GM21717 (cell line): Measurements from ENCODE around the gene KDELR3.

ENCODE experiments used
- ATAC-seq: cut with Tn5 transposase; IDR thresholded peaks from one replicate; pipeline ENCODE4 v1.9.1; 2021; ENCODE audit warnings: mild to moderate bottlenecking, moderate library complexity; ENCODE audit not compliant: unreplicated experiment

The KDELR3 gene

DNA sequence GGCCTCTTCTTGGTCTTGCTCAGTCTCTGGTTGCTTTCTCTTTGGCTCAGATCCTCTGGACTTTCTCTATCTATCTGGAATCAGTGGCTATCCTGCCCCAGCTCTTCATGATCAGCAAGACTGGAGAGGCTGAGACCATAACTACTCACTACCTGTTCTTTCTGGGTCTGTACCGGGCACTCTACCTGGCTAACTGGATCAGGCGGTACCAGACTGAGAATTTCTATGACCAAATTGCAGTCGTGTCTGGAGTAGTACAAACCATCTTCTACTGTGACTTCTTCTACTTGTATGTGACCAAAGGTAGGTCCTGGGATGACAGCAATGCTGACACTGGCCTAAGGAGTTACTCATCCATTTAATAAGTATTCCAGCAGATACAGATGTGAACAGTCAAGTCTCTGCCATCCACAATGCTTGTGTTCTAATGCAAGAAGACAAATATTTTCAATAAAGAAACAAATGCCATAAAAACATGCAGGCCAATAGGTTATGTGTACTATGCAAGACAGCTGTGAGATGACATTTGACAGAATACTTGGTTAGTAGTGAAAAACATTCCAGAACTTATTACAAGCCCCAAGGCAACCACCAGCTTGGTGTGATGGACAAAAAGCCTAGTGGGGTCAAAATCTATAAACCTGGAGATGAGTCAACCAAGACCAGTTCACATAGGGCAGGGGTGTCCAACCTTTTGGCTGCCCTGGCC lies 13.4 kb downstream of the KDELR3 start:
- no peak for ATAC-seq

DNA sequence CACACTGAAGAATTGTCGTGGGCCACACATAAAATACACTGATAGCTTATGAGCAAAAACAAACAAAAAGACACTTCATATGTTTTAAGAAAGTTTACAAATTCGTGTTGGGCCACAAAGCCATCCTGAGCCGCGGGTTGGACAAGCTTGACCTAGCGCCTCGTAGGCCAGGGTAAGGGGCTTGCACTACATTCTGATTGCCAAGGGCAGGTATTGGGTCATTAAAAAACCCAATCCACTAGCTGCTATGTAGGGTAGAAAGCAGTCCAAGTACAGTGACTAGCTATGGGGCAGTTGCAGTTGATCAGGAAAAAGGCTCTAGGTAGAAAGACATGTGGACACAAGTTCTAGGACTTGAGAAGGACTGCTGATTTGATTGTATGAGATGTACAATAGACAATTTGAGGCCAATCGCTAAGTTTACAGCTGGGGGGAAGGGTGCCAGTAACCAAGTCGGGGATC lies 14.0 kb downstream of the KDELR3 start:
- no peak for ATAC-seq

DNA sequence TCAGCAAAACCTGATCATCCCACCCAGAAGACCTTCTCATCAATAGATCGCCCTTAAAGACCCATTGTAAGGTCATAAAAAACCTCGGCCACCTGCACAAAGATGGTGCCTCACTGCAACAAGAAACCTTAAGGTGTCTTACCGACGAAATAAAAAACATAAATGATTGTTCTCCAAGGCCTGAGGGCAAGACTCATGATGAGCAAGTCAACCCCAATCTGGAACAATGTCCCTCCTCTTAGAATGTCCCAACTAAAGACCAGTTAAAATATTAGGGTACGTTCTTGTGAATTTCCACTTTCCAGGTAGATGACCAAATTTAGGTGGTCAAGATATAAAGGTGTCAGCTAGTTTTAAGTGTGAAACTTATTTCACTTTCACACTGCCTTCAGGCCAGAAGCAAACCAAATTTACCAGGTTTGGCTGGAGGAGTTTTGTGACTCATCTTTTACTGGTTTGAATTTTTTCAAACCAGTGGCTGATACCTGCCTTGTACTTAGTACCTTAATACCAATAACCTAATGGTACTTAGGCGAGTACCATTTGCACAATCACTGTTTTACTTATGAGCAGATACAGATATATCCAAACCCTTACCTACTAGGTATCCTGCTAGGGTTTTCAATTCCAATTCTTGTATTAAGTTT lies 14.9 kb downstream of the KDELR3 start:
- ATAC-seq = no peak

DNA sequence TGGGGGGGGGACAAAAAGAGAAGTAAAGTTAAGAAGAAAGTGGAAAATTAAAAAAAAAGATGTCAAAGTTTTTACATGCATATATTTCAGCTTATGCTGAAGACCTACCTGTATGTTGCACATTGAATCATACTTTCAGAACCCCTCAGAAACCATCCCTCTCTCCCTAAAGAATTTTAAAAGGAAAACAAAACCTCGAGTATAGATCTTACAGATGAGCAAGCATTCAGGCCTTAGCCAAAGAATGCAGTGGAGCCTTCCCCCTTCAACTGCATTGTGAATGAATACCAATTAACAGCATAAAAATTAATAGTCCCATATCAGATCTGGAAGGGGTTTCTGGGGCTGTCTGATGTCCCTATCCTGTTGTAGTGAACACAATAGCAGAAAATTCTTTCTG lies 16.3 kb downstream of the KDELR3 start:
- no peak for ATAC-seq

DNA sequence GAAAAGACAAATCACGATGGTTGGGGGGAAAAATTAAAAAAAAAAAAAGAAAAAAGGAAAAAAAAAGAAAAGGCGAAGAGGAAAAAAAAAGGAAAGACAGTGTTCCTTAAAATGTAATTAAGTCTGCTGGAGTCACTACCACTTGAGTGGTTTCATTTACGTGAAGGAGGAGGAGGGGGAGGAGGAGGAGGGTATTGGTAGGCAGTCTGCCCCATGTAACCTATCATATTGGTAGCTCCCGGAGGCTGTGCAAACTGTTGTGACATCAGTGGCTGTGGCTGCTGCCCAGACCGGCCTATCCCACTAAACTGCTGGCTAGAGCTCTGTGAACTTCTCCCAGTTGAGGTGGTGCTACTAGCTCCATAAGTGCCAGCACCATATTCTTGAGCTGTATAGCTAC lies 17.9 kb downstream of the KDELR3 start:
- no peak for ATAC-seq

DNA sequence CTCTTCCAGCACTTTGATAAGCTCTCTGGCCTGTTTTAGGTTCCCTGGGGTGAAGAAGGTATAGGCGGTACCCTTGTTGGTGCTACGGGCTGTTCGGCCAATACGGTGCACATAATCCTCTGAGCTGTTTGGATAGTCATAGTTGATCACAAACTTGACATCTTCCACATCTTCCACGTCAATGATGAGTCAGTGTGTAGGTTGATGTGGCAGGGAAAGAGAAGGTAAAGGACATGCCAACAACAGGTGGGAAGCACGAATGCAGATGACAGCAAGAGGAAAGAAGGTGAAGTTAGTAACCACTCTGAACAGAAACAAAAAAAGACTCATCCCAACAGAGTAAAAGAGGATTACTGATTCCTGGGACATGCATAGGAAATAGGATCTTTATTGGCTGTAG lies 20.1 kb downstream of the KDELR3 start:
- no peak for ATAC-seq

DNA sequence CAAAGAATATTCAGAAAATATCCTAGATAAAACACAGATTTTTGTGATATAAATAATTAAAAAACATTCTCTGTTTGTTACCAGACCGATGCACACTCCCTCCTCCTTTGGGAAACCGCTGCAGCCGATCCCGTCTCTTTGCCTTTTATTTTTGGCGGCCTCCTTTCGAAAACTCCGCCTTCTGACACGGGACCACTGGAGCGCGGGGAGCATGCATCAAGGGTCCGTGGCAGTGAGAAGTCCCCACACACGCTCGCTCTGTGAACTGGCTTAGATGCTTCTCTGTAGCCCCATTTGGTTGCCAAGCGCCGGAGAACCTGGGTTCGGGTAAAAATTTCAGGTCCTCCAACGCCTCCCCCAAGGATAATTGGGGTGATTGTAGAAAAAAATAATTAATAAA lies 21.2 kb downstream of the KDELR3 start:
- no peak for ATAC-seq

DNA sequence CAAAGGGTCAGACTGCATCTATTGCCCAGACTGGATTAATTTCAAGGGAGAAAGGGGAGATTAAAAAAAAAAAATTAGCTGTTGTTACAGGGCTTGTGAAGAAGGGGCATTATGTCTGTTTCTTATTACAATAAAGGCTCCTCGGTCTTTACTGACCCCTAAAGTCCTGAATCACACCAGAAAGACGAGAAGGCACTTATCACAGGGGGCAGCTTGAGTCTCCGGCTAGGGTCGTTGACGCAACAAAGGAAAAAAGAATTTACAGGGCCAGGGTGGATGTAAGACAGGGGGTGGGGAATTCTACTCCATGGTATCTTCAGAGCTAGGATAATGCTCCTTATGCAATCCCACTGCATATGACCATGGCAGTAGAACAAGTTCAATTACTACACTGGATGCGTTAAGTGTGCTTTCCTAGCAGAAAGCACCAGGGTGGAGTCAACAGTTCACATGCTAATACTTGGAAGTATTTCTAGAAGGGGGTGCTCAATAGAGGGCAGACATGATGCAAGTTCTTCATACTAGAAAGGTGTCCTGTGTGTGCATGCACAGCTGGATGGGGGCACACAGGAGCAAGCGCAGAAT lies 21.8 kb downstream of the KDELR3 start:
- ATAC-seq = no peak

DNA sequence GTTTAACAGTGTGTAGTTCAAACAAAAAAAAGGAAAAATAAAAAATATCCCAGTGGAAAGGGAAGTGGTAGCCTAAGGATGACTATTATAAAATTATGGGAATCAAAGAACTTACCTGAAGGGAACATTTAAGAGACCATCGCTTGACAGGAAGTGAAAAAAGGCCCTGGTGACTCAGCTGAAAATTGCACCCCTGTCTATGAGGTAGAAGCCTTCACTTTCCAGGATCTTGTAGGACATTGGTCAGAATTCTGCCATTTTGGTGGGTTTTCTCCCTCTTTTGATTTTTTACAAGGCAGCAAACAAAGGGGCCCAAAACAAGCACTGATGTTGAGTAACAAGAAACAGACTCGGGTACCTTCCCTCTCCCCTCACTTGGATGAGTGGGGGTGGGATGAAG lies 22.6 kb downstream of the KDELR3 start:
- ATAC-seq = no peak

DNA sequence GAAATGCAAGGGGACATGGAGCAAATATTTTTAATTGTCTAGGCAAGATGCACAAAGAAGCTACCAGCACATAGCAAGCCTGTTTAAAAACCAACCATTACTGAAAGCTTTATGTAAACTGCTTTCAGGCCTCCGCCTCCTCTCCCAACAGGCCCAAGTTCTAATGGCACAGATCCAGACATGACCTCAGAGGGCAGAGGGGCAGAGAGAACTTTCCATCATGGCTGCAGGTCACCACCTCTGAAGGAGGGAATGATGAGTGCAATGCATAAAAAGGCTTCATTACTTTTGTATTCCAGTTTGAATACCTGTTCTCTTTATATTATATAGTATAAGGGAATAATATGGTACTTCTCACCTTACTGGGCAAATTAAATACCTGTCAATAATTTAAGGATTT lies 23.0 kb downstream of the KDELR3 start:
- no peak for ATAC-seq

DNA sequence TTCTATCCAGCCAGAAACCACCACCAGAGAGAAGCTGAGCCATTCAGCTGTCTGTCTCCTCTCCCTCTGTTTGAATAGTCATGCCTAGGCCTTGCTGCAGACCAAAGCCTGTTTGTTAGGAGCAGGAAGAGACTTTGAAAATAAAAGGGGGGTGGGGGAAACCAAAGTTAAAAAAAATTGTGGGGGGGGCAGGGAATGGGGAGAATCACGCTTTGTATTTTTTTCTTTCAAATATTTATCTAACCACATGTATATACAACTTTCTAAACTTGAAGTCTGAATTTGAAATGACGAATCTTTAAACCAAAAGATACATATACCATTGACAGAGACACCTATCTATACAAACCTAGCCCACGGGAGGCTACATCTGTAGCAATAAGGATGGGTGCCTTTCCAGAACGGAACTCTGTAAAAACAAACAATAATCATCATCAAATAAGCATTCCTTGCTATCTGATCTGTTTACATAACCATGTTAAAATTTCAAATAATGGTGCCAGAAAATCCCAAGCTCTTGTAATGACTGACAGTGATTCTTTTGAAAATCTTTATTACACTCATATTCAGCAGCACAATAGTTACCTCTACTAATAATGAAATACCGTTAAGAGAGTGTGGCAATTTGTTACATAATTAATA lies 23.9 kb downstream of the KDELR3 start:
- no peak for ATAC-seq

DNA sequence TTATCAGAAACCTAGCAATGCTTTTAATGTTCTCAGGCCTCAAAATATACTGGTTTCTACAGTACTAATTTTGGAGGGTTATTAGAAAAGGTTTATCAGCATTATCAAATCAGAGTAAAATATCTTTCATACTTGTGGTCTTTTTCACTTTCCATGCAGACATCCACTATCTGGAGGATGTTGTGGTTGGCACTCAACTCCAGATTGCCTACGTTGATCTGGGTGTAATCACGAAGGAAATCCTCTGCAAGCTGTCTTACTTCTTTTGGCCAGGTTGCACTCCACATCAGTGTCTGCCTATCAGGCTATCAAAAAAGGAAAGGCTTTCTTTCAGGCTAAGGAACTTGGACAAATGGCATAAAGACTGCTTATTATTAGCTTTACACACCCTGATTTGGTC lies 26.6 kb downstream of the KDELR3 start:
- ATAC-seq = no peak

DNA sequence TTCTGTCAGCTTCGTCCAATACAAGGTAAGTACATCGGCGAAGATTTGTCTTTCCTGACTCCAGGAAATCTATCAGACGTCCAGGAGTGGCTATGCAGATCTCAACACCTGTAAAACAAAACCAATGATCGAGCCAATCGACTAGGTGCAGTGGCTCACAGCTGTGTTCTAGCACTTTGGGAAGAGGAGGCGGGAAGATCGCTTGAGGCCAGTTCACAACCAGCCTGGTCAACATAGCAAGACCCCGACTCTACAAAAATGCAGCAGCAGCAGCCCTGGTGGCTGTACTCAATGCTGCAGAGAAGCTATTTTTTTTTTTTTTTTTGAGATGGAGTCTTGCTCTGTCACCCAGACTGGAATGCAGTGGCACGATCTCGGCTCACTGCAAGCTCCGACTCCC lies 27.0 kb downstream of the KDELR3 start:
- no peak for ATAC-seq

DNA sequence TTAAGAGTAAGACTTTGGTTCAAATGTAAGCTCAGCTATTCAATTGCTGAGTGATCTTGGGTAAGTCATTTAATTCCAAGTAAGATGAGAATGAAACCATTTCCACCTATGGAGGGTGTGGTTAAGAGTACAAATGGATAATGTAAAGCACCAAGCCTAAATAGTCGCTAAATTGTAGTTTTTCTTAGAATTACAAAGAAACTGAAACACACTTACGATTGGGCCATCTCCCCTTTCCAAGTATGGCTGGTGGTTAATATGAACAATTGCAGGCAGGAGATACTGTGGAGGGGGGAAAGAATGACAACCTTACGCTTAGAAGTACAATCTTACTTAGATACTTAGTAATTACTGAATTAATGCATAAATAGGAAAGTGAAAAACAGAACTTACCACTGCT lies 30.0 kb downstream of the KDELR3 start:
- ATAC-seq = no peak

DNA sequence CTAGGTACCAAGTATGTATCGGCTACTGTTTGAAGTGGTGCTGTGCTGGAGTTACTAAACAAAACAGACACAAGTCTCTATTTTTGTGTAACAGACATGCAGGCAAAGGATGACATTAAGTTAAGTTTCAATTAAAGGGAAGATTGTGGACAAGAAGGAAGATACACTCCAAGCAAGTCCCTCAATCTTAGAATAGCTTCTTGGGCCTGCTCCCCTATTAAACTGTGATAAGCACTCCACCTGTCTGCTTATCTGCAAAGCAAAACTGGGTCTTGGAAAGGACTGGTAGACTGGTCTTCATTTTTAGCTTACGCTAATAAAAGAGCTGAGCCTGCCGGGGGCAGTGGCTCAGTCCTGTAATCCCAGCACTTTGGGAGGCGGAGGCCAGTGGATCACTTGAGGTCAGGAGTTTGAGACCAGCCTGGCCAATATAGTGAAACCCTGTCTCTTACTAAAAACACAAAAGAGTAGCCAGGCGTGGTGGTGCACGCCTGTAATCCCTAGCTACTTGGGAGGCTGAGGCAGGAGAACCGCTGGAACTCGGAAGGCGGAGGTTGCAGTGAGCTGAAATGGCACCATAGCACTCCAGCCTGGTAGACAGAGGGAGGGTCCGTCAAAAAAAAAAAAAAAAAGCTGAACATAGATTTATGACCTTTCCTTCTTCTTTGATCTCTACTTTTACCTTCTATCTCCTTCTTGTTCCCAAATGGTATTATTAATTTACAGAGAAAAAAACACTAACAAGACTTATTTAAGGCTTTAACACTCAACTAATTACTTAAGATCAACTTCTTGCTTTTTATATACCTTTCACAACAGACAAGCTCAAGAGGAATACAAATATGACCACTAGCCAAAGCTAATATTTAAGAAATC lies 34.1 kb downstream of the KDELR3 start:
- ATAC-seq = no peak

DNA sequence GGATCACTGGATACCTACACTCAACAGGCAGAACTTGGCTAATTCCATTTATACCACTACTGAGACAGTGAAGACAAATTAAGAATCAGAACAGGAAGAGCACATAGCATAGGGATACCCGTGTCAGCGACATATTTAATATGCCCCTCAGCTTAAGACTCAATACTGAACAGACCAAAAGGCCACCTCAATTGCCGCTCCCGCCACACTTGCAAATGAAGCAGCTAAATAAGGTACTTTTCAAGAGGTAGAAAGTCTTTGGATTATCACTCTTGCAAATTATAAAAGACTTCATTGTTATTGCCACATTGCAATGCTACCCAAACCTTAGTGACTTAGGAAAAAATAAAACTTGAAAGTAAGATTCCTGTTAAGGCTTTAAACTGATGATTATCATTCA lies 35.1 kb downstream of the KDELR3 start:
- ATAC-seq = no peak

DNA sequence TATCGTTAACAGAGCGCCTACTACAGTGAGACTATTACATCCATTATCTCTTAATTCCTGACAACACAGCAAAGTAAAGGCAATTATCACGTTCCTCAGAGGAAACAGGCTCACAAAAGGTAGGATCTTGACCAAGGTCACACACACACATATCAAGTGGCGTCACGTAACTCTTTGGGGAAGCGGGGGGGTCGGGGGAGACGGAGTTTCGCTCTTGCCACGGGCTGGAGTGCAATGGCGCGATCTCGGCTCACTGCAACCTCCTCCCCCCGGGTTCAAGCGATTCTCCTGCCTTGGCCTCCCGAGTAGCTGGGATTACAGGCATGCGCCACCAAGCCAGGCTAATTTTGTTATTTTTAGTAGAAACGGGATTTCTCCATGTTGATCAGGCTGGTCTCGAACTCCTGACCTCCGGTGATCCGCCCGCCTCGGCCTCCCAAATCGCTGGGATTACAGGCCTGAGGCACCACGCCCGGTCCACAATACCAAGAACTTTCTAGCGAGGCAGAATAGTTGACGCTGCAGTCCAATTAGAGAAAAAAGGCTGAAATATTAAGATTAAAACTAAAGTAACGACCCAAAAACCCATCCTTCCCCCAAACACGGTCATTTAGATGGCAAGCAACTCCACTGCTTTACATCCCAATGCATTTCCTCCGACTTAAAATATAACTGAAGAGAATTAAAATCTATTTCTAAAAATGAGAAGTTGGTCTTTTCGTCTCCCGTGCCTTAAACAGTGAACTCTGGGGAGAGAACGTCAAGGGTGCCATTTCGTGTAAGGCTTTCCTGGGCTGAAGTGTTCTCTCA lies 37.0 kb downstream of the KDELR3 start:
- ATAC-seq = no peak

DNA sequence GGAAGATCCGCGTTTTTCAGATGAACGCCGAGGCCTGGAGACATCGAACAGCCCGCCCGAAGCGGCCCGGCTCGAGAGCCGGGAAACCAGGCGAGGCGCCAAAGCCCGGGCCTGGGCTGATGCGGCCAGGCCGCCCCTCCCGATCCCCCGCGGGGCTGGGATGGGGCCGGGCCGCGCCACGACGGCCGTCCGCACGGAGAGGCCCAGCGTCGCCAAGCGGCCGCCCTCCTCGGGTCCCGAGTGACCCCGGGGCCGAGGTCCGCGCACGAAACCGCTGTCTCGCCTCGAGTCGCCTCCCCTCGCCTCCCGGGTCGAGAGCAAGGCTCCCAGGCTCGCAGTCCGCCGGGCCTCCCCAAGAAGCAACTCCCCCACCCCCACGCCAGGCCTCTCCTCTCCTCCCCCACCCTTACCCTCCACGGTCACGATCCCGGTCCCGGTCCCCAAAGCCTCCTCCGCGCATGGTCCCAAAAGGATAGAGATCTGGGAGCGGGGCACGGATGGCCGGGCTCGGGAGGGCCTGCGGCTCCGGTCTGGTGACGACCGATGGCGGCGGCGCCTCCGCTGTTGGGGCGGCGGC lies 37.7 kb downstream of the KDELR3 start:
- peak; percentile 21 for ATAC-seq

DNA sequence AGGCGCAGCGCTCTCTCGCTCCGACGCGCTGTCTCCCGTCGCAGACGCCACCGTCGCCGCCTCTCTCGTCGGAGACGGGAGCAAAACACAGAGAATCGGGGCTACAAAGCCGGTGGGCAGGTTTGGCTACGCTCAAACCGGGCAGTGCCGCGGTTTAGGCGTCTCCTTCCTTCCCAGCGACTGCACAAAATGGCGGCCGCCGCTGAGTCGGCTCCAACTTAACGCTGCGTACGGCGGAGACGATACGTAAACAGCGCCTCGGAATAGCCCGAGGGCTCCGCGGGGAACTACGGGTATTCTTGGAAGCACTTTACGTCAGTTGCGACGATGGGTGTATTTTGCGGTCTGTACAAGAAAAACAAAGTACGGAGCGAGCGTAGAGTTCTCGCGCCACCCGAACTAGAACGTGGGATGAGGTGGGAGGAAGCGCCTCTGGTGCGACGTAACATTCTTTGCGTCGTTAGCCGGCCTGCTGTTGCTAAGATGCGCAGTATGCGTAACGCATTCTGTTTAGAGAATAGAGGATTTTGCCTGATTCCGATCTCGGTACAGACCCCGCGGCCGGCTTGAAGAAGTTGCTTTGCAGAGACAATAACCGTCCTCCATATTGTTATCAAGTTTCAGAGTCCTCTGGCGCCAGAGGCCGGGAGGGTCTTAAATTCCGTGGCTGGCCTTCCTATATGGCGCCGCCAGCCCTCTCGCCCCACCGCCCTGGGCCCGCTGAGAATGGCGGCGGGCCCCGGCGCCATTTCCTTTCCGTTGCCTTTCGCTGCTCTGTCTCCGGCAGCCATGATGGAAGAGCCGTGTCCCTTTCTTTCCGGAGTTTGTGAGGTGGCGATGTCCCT lies 38.4 kb downstream of the KDELR3 start, which contains the start of gene DDX17:
Gene DDX17, minus strand, starts transcription at position 194 of the 845 bp plus-strand sequence.
- peak; percentile 72 for ATAC-seq
